ENCODE results near the gene ZNF536.
"Not testable (repeated sequence)": the region's sequence is repeated elsewhere in the genome, so short reads cannot be mapped to it uniquely, and the experiment has no call there.

The ZNF536 gene

DNA sequence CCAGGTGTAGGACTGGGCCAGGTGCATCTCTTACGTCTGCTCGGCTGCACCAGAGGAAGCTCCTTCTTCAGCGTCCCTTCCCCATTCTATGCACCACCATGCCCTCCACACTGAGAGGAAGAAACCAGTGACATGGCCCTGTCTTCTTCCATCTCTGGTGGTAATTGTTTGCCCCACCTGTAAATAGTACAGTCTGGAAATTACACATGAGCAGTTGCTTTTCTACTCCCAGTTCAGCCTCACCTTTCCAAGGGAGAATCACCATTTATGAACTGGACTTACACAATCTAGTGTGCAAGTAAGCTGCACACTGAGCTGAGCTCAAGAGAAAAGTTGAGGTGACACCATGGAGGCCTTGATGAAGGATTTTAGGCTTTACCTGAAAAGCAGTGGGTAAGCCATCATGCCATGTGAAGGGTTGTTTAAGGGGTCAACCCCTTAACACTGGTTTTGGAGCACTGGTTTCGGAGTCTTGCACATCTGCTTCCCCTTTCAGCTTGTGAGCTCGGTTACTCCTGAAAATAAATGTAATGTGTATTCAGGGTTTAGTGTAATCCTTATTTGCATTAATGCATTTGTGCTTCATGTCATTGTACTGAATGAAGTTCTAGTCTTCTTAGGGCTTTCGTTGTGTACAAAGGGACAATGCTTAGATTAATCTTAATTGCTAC lies 22.4 kb downstream of the ZNF536 start:
- TF ChIP-seq, protein P1, sequence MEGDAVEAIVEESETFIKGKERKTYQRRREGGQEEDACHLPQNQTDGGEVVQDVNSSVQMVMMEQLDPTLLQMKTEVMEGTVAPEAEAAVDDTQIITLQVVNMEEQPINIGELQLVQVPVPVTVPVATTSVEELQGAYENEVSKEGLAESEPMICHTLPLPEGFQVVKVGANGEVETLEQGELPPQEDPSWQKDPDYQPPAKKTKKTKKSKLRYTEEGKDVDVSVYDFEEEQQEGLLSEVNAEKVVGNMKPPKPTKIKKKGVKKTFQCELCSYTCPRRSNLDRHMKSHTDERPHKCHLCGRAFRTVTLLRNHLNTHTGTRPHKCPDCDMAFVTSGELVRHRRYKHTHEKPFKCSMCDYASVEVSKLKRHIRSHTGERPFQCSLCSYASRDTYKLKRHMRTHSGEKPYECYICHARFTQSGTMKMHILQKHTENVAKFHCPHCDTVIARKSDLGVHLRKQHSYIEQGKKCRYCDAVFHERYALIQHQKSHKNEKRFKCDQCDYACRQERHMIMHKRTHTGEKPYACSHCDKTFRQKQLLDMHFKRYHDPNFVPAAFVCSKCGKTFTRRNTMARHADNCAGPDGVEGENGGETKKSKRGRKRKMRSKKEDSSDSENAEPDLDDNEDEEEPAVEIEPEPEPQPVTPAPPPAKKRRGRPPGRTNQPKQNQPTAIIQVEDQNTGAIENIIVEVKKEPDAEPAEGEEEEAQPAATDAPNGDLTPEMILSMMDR (IDR thresholded peaks at IDR 0.05; ENCODE audit: low read depth, low read length) = no peak
- H3K36me3 ChIP-seq (replicated peaks; ENCODE audit: low read depth, low read length) = no peaks in the 10 kb centered on the region
- no peak overlapping the region for H3K9ac ChIP-seq (ENCODE audit: low read length)
- H4K20me1 ChIP-seq (ENCODE audit: insufficient read depth, low read length) = no peaks in the 10 kb centered on the region
- peaks cover 12% of the 10 kb centered on the region for H3K4me1 ChIP-seq (ENCODE audit: low read length)
- no peak overlapping the region for H3K27ac ChIP-seq (ENCODE audit: low read length)
- no peak overlapping the region for H3K4me2 ChIP-seq (ENCODE audit: low read length)
- no peaks in the 10 kb centered on the region for H3K79me2 ChIP-seq (ENCODE audit: low read length)
- H3K4me3 ChIP-seq (ENCODE audit: low read length) = no peak overlapping the region
- no peaks in the 10 kb centered on the region for H3K9me3 ChIP-seq (ENCODE audit: insufficient read depth, low read length)
- H3K27me3 ChIP-seq (ENCODE audit: low read depth, low read length) = peaks cover 28% of the 10 kb centered on the region
- no peak overlapping the region for H2AFZ ChIP-seq (ENCODE audit: low read depth, low read length)

DNA sequence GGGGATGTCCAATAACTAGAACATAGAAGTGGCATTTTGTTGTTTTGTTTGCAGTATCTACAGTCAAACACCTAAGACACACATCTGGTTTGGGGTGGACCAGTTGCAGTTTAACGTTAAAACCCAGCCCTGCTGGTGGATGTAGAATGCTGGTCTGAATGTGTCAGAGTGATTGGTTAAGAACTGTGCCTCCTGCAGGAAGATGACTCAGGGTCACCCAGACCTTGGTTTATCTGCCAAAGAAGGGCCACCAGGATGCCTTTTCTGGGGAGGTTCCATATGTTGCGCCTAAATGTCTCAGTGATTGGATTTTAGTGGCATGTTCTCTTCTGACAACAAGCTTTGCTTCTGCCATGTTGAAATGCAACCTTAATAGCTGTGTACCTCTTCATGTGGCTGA lies 23.1 kb downstream of the ZNF536 start:
- H3K9ac ChIP-seq (ENCODE audit: low read length) = no peak overlapping the region
- H3K36me3 ChIP-seq (replicated peaks; ENCODE audit: low read depth, low read length) = no peaks in the 10 kb centered on the region
- peaks cover 12% of the 10 kb centered on the region for H3K4me1 ChIP-seq (ENCODE audit: low read length)
- no peak overlapping the region for H2AFZ ChIP-seq (ENCODE audit: low read depth, low read length)
- TF ChIP-seq, protein P1 (IDR thresholded peaks at IDR 0.05; ENCODE audit: low read depth, low read length) = no peak
- no peak for TF ChIP-seq EZH2phosphoT487 (IDR thresholded peaks at IDR 0.05; ENCODE audit: low read depth)
- H3K9me3 ChIP-seq (ENCODE audit: insufficient read depth, low read length) = no peaks in the 10 kb centered on the region
- H3K4me2 ChIP-seq (ENCODE audit: low read length) = no peak overlapping the region
- H3K27me3 ChIP-seq (ENCODE audit: low read depth, low read length) = peaks cover 28% of the 10 kb centered on the region
- no peaks in the 10 kb centered on the region for H4K20me1 ChIP-seq (ENCODE audit: insufficient read depth, low read length)
- no peak overlapping the region for H3K27ac ChIP-seq (ENCODE audit: low read length)
- no peaks in the 10 kb centered on the region for H3K79me2 ChIP-seq (ENCODE audit: low read length)
- no peak overlapping the region for H3K4me3 ChIP-seq (ENCODE audit: low read length)

DNA sequence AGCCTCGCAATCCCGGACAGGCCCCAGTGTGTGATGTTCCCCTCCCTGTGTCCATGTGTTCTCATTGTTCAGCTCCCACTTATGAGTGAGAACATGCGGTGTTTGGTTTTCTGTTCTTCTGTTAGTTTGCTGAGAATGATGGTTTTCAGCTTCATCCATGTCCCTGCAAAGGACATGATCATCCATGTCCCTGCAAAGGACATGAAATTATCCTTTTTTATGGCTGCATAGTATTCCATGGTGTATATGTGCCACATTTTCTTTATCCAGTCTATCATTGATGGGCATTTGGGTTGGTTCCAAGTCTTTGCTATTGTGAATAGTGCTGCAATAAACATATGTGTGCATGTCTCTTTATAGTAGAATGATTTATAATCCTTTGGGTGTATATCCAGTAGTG lies 26.4 kb downstream of the ZNF536 start:
- H3K79me2 ChIP-seq (ENCODE audit: low read length); H3K4me3 ChIP-seq (ENCODE audit: low read length); H3K9me3 ChIP-seq (ENCODE audit: insufficient read depth, low read length); H2AFZ ChIP-seq (ENCODE audit: low read depth, low read length); H3K4me2 ChIP-seq (ENCODE audit: low read length); H3K36me3 ChIP-seq (replicated peaks; ENCODE audit: low read depth, low read length); H3K9ac ChIP-seq (ENCODE audit: low read length); H3K4me1 ChIP-seq (ENCODE audit: low read length); H3K27ac ChIP-seq (ENCODE audit: low read length); H4K20me1 ChIP-seq (ENCODE audit: insufficient read depth, low read length): not testable (repeated sequence)
- peaks cover 17% of the 10 kb centered on the region for H3K27me3 ChIP-seq (ENCODE audit: low read depth, low read length)

DNA sequence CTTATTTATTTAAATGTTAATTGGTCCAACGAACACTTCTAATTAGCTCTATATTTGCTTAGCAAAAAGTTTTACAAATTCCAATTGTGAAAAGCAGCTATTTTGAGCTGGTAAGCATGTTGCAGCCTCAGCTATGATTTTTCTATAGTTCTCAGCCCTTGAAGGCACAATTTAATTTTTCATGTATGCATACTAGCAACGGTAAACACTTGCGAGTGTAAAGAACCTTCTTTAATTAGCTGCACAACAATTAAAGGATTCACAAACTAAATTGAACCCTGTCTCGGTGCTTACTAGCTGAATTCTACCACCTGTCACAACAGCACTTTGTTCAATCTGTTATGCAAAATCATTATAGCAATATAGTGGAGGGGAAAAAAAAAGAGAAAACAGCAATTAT lies 29.8 kb downstream of the ZNF536 start:
- Histone ChIP-seq H3K4me3 (ENCODE audit: low read length) (no peak overlapping the region), H3K27ac (ENCODE audit: low read length) (no peak overlapping the region), H3K4me1 (ENCODE audit: low read length) (no peaks in the 10 kb centered on the region), H3K9ac (ENCODE audit: low read length) (no peak overlapping the region), H2AFZ (ENCODE audit: low read depth, low read length) (no peak overlapping the region), H3K4me2 (ENCODE audit: low read length) (no peak overlapping the region), H3K27me3 (ENCODE audit: low read depth, low read length) (peaks cover 15% of the 10 kb centered on the region; the same call in 1 of the 2 replicates), H4K20me1 (ENCODE audit: insufficient read depth, low read length) (no peaks in the 10 kb centered on the region), H3K9me3 (ENCODE audit: insufficient read depth, low read length) (no peaks in the 10 kb centered on the region), H3K79me2 (ENCODE audit: low read length) (no peaks in the 10 kb centered on the region), H3K36me3 (replicated peaks; ENCODE audit: low read depth, low read length) (no peaks in the 10 kb centered on the region)
- TF ChIP-seq, protein P1 (IDR thresholded peaks at IDR 0.05; ENCODE audit: low read depth, low read length) = no peak
- no peak for TF ChIP-seq EZH2phosphoT487 (IDR thresholded peaks at IDR 0.05; ENCODE audit: low read depth)

All from OCI-LY3 (cell line).